Gastrocnemius medialis (tissue), 4 donors: ENCODE measurements around the gene NRXN2.

Experiments
- POLR2A ChIP-seq, 2 donors: fragments of 450-650 bp; IDR thresholded peaks; one replicate each; pipeline ENCODE4 v1.6.1; 2017; ENCODE audit warnings: antibody characterized with exemption in 2 of 2, mild to moderate bottlenecking in 2 of 2, moderate library complexity in 2 of 2
- TF ChIP-seq, protein P1 (sequence below), 5 experiments: fragments of 450-650 bp in 3 of 5; fragments of 200-600 bp in 2 of 5; sonication (generic) in 2 of 5; IDR thresholded peaks in 4 of 5; conservative IDR thresholded peaks in 1 of 5; 1 replicate in 4 of 5; 2 replicates in 1 of 5; pipeline ENCODE4 v1.5.1; 2016 to 2019; ENCODE audit warnings: antibody characterized with exemption in 5 of 5, mild to moderate bottlenecking in 3 of 5, moderate library complexity in 3 of 5

DNA sequence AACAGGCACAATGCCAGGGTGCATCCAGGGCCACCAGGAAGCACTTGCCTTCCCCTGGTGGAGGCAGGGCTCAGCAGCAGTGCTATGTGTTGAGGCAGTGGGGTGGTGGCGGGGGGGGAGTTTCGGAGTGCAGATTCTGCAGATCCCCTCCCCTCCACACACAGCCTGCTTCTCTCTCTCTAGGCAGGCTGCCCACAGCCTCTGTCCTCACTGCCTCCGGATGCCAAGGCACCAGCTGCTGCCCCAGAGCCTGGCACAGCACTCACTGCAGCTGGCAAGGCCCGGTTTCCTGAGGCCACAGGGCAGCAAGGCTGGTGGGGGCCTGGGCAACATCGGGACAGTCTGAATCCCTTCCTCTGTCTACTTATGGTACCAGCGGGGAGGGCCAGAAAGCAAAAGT lies 35.8 kb downstream of the NRXN2 start:
- TF ChIP-seq, protein P1, sequence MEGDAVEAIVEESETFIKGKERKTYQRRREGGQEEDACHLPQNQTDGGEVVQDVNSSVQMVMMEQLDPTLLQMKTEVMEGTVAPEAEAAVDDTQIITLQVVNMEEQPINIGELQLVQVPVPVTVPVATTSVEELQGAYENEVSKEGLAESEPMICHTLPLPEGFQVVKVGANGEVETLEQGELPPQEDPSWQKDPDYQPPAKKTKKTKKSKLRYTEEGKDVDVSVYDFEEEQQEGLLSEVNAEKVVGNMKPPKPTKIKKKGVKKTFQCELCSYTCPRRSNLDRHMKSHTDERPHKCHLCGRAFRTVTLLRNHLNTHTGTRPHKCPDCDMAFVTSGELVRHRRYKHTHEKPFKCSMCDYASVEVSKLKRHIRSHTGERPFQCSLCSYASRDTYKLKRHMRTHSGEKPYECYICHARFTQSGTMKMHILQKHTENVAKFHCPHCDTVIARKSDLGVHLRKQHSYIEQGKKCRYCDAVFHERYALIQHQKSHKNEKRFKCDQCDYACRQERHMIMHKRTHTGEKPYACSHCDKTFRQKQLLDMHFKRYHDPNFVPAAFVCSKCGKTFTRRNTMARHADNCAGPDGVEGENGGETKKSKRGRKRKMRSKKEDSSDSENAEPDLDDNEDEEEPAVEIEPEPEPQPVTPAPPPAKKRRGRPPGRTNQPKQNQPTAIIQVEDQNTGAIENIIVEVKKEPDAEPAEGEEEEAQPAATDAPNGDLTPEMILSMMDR (IDR thresholded peaks at IDR 0.05 in 4 of 5, conservative IDR thresholded peaks at IDR 0.05 in 1 of 5) = no peak
- no peak for TF ChIP-seq POLR2A (IDR thresholded peaks at IDR 0.05)
